Fibroblast of lung (primary cell): ENCODE data around the gene LIPE. TPM values are rescaled to one million over a fixed set of nuclear protein-coding genes. Genes with fewer than 3 reads are reported as not detected.

ENCODE experiments used
- DNase-seq, 2 donors: peaks; one replicate each; pipeline versions ENCODE4 v3.0.0 to v3.0.0-alpha.2; 2010; ENCODE audit warnings: low read depth in 2 of 2
- H2AFZ ChIP-seq: 2 replicates; pipeline ENCODE4 v1.5.1; 2012; ENCODE audit warnings: low read length, control low read depth, inconsistent platforms
- H3K27ac ChIP-seq: 2 replicates; pipeline ENCODE4 v1.5.1; 2011; ENCODE audit warnings: low read length, control low read depth; ENCODE audit not compliant: insufficient read depth
- H3K27me3 ChIP-seq: 2 replicates; pipeline ENCODE4 v1.5.1; 2011; ENCODE audit warnings: mild to moderate bottlenecking, low read length; ENCODE audit not compliant: control insufficient read depth, insufficient read depth
- H3K36me3 ChIP-seq: 2 replicates; pipeline ENCODE4 v1.5.1; 2011; ENCODE audit warnings: low read length; ENCODE audit not compliant: control insufficient read depth, insufficient read depth
- H3K4me1 ChIP-seq: 2 replicates; pipeline ENCODE4 v1.5.1; 2011; ENCODE audit warnings: low read length; ENCODE audit not compliant: control insufficient read depth, insufficient read depth; ENCODE audit errors: extremely low read depth
- H3K4me2 ChIP-seq: 2 replicates; pipeline ENCODE4 v1.5.1; 2011; ENCODE audit warnings: low read length, control low read depth; ENCODE audit not compliant: insufficient read depth; ENCODE audit errors: extremely low read depth
- H3K4me3 ChIP-seq, 4 experiments: fragments of 200-600 bp in 1 of 4; sonication (generic) in 1 of 4; replicated peaks in 1 of 4; 2 replicates each; pipeline ENCODE4 v1.5.1; 2011 to 2016; ENCODE audit warnings: low read length in 4 of 4, low read depth in 3 of 4, mild to moderate bottlenecking in 3 of 4, control low read depth in 2 of 4, inconsistent platforms in 1 of 4, mixed read lengths in 1 of 4; ENCODE audit not compliant: insufficient read depth in 1 of 4; ENCODE audit errors: control extremely low read depth in 1 of 4
- H3K79me2 ChIP-seq: 2 replicates; pipeline ENCODE4 v1.5.1; 2012; ENCODE audit warnings: mild to moderate bottlenecking, low read length, inconsistent platforms; ENCODE audit not compliant: control insufficient read depth, insufficient read depth
- H3K9ac ChIP-seq: 2 replicates; pipeline ENCODE4 v1.5.1; 2011; ENCODE audit warnings: mild to moderate bottlenecking, low read length, control low read depth; ENCODE audit not compliant: insufficient read depth
- H3K9me3 ChIP-seq: 2 replicates; pipeline ENCODE4 v1.5.1; 2012; ENCODE audit warnings: low read depth, low read length; ENCODE audit not compliant: control insufficient read depth, insufficient read depth
- H4K20me1 ChIP-seq: 2 replicates; pipeline ENCODE4 v1.5.1; 2011; ENCODE audit warnings: low read length; ENCODE audit not compliant: control insufficient read depth, insufficient read depth; ENCODE audit errors: extremely low read depth
- CTCF ChIP-seq, 2 donors: IDR thresholded peaks in 1 of 2; conservative IDR thresholded peaks in 1 of 2; 1 replicate in 1 of 2; 2 replicates in 1 of 2; pipeline ENCODE4 v1.5.1; 2011 to 2012; ENCODE audit warnings: low read length in 2 of 2, control low read depth in 1 of 2, inconsistent platforms in 1 of 2, low read depth in 1 of 2, mild to moderate bottlenecking in 1 of 2
- EZH2 ChIP-seq: IDR thresholded peaks from 2 replicates; pipeline ENCODE4 v1.5.1; 2012; ENCODE audit warnings: low read length, control low read depth, mild to moderate bottlenecking; ENCODE audit errors: missing control alignments
- polyA plus RNA-seq, 2 donors: library from polyadenylated mRNA; depleted of rRNA in 1 of 2; stranded (reverse) in 1 of 2; unstranded in 1 of 2; fragments of >200 nt; gene quantifications; 2 replicates each; pipeline ENCODE4 v1.2.1, GENCODE V29; 2011 to 2012; ENCODE audit warnings: missing spikeins in 1 of 2
- total RNA-seq: library from RNA; depleted of rRNA; stranded (reverse); fragments of >200 nt; gene quantifications from 2 replicates; pipeline ENCODE4 v1.2.1, GENCODE V29; 2014

Gene LIPE
- total and polyA plus RNA-seq, 2 donors (not counting 1 experiment from before 2014, with no cell fraction given) = 1.1 to 1.7 TPM

DNA sequence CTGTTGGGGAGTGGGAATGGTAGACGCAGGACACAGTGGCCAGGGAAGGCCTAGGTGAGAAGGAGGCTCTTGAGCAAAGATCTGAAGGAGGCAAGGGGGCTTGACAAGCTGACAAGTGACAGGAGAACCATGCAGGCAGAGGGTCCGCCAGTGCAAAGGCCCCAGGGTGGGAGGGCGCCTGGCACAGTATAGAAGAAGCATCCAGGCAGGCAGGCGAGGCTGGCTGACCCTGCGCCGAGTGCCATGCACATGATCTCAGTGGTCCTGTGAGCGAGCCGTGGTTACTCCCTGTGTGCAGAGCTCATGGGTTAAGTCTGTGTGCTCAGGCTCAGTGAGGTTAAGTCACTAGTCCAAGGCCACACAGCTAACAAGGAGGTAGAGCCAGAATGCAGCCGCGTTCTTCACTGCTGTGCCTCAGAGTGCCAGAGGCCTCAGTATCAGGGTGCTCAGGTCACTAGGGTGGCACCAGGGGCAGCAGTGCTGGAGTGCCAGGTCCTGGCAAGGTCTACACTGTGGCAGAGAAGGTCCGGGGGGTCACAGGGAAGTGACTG is 52.3 kb downstream of the LIPE start:
- Histone ChIP-seq H3K27me3 (no peaks in the 10 kb centered on the region), H3K27ac (no peak overlapping the region), H3K4me1 (no peaks in the 10 kb centered on the region), H3K36me3 (no peaks in the 10 kb centered on the region), H3K9me3 (no peaks in the 10 kb centered on the region), H3K4me3 (no peak overlapping the region), H2AFZ (no peak overlapping the region), H3K9ac (no peak overlapping the region), H4K20me1 (no peaks in the 10 kb centered on the region), H3K4me2 (no peak overlapping the region), H3K79me2 (no peaks in the 10 kb centered on the region)
- no peak for DNase-seq
- TF ChIP-seq CTCF (conservative IDR thresholded peaks at IDR 0.05 in 1 of 2, IDR thresholded peaks at IDR 0.05 in 1 of 2; ENCODE audit: low read depth in 1 of 2, low read length in 2 of 2) = no peak
- no peak for TF ChIP-seq EZH2

GRCh38 chr19:42370626-42371175 is 56.5 kb downstream of the LIPE start:
- DNase-seq = peak; percentile 14 to 72
- H3K4me1 ChIP-seq = no peaks in the 10 kb centered on the region

GRCh38 chr19:42370068-42370520 is 57.1 kb downstream of the LIPE start:
- Histone ChIP-seq H3K4me2 (no peak overlapping the region), H4K20me1 (no peaks in the 10 kb centered on the region), H3K9ac (no peak overlapping the region), H2AFZ (no peak overlapping the region), H3K36me3 (no peaks in the 10 kb centered on the region), H3K27me3 (no peaks in the 10 kb centered on the region), H3K27ac (no peak overlapping the region), H3K9me3 (no peaks in the 10 kb centered on the region), H3K4me3 (no peak overlapping the region), H3K79me2 (no peaks in the 10 kb centered on the region), H3K4me1 (no peaks in the 10 kb centered on the region)
- TF ChIP-seq CTCF (conservative IDR thresholded peaks at IDR 0.05 in 1 of 2, IDR thresholded peaks at IDR 0.05 in 1 of 2; ENCODE audit: low read depth in 1 of 2, low read length in 2 of 2) = no peak
- no peak for TF ChIP-seq EZH2
- DNase-seq = no peak

More at GRCh38 chr19:42370626-42371175, 56.5 kb downstream of the LIPE start:
- no peaks in the 10 kb centered on the region for H3K27me3 ChIP-seq
- no peaks in the 10 kb centered on the region for H3K9me3 ChIP-seq
- H3K4me3 ChIP-seq = no peak overlapping the region
- H2AFZ ChIP-seq = no peak overlapping the region
- H3K36me3 ChIP-seq = no peaks in the 10 kb centered on the region
- H3K27ac ChIP-seq = no peak overlapping the region
- H3K79me2 ChIP-seq = no peaks in the 10 kb centered on the region
- no peak overlapping the region for H3K9ac ChIP-seq
- H3K4me2 ChIP-seq = no peak overlapping the region
- no peak for TF ChIP-seq EZH2
- no peak for TF ChIP-seq CTCF (conservative IDR thresholded peaks at IDR 0.05 in 1 of 2, IDR thresholded peaks at IDR 0.05 in 1 of 2; ENCODE audit: low read depth in 1 of 2, low read length in 2 of 2)
- no peaks in the 10 kb centered on the region for H4K20me1 ChIP-seq
